GM19035 (cell line): ENCODE data around the gene ARAP3.
A peak's percentile ranks its signal among the peaks of the same experiment; 100 is the strongest.

Source experiments
- ATAC-seq: cut with Tn5 transposase; IDR thresholded peaks from one replicate; pipeline ENCODE4 v1.9.1; 2021; ENCODE audit not compliant: unreplicated experiment

ARAP3 gene

DNA sequence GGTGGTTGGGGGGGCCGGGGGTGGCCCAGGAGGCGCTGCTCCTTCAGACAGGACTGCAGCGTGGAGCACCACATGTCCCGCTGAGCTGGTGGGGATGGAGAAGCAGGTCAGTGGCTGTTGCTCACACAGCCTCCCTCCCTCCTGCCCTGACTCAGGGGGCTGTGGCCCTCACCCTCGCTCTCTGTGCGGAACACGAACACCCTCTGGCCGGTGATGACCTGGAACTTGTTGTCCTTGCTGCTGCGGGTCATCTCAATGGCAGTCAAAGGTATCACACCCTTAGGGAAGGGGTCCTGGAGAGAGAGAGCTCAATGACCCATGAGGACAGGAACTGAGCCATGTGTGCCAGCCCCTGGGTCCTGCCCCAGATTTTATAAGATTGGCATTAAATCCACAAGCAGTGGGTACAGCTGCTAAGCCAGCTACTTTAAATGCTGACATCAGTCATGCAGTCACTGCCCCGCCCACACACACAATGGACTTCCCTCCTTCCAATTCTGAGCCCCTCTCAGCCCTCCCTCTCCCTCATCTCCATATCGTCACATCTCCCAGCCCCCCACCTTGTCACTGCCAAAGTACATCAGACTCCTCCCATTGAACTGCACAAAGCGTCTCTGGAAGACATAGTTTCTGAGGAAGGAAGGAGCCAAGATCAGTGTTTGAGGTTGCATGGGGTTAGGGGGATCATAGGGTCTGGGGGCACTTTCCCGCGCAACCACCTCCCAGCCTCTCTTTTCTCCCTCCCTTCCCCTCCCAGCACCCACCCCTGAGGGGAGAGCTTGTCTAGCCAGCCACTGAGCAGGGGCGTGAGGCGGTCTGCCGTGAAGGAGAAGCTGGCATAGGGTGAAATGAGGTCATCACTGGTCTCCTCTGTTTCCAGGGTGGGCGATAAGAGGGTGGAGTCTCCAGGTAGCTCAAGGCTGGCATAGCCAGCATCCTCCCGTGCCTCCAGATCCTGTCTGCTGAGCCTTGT is 8.9 kb downstream of the ARAP3 start:
- no peak for ATAC-seq

DNA sequence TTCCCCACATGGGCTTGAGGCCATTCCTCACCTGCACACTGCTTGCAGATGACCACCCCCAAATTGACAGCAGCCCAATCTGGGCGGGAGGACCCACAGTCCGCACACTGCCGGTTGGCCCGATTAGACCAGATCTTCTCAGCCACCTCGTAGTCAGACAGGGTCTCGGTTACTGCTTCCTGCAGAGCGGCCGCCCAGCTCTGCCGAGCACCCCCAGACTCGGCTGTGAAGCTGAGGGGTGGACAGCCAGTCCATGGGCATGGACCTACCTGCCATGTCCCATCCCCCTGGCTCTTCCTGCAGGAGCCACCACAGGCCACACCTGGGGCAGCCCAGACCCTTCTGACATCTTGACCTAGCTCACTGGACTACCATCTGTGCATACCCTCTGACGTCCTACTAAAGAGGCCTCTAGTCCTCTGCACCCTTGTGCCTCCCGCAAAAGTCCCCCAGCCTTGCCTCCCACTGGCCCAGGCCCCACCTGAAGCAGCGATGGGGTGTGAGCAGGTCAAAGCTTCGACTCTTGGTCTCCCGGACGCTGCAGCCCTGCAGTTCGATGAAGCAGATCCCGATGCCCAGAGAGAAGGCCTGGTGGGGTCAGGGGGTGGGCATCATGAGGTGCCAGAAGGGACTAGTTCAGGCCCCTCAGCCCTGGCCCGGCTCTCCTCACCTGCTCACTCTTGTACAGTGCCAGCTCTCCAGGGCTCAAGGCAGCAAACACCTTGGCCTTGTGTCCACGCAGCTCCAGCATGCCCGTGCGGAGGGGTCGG is 9.8 kb downstream of the ARAP3 start:
- ATAC-seq = no peak

- ATAC-seq = no peak
Measured at GRCh38 chr5:141669520-141669919, 12.5 kb downstream of the ARAP3 start.

GRCh38 chr5:141668601-141669265 is 13.3 kb downstream of the ARAP3 start:
- ATAC-seq = no peak

DNA sequence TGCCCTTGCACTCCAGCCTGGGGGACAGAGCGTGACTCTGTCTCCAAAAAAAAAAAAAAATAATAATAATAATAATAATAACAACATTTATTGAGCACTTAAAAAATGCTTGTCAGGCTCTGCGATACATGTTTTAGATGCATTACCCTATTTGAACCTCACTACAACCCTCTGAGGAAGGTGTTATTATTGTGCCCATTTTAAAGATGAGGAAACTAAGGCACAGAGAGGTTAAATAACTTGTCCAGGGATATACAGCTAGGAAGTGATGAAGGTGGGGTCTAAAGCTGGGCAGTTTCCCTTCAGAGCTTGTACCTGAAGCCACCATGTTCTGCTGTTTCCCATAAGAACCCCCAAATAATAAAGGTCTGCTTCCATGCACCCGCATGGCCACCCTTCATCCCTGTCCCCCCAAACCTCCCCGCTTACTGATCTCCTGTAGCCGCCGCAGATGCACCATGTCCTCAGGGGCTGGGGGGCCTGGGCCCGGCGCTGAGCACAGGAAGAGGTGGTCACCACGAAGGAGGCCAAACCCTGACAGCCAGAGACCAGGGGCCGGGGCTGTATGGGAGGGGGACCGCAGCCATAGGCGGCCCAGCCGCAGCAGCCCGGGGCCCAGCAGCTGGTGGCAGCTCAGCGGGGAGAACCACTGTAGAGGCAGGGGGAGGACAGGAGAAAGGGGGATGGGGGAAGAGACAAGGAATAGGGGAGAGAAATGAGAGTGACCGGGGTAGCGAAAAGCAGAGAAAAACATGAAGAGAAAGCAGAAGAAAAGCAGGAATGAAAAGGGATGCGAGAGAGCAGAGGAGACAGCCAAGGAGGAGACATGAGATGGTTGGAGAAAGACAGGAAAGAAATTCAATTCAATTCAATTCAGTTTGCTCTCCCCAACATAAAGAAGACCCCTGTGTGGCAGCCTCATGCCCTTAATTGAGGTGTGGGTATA is 15.8 kb downstream of the ARAP3 start:
- ATAC-seq = no peak

DNA sequence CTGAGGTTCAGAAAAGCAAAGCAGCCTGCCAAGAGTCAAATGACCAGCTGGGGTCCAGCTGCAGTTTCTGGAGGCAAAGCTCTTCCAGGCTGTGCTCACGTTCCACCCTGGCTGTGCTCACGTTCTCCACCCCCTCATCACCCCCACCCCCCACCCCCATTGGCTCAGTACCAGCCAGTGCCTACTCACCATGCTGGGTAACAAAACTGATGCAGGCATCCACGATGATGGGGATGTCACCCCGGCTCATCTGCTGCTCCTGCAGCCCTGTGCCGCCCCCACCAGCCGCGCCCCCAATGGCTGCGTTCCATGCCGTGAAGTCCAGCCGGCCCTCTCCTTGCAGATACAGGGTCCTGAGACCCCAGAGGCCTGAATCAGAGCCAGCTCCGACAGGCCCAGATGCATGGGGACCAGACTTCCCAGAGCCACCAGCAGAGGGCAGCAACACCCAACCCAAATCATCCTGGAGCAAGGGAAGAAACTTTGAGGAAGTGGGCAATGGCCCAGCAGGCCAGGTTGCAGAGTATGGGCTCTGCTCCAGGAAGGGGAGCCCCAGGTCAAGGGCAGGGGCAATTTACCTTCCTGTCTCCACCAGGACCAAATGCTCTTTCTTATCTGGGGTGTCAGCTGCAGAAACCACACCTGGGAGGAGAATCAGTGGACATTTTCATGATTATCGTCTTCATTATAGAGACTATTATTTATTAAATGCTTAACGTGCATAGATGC is 17.1 kb downstream of the ARAP3 start:
- ATAC-seq = peak; percentile 94

- ATAC-seq = no peak
Measured at GRCh38 chr5:141663506-141663905, 18.5 kb downstream of the ARAP3 start.

- ATAC-seq = no peak
Measured at GRCh38 chr5:141662028-141662427, 20.0 kb downstream of the ARAP3 start.

DNA sequence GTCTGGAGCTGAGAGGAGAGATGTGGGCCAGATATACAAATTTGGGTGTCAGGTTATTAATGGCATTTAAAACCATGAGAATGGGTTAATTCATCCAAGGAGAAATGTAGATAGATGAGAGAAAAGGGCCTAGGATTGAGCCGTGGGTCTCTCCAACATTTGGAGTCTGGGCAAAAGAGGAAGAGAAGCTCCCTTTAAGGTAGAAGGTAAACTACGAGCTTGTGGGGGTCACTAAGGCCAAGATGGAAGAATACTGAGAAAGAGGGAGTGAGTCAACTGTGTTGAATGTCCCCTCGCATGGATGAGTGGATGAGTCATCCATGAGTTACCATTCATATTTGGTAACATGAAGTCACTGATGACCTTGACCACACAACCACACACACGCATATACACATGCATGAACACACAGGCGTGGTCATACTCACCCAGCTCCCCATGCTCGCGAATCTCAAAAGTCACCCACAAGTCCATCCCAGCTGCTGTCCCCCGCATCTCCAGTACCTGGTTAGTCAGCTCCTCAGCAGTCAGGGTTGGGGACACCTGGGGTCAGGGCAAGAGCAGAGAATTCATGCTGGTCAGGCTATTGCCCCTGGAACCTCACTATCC is 24.0 kb downstream of the ARAP3 start:
- ATAC-seq = peak; percentile 56

GRCh38 chr5:141657404-141657803 is 24.6 kb downstream of the ARAP3 start:
- ATAC-seq = no peak

- ATAC-seq = no peak
Measured at GRCh38 chr5:141656396-141656795, 25.6 kb downstream of the ARAP3 start.

- no peak for ATAC-seq
Measured at GRCh38 chr5:141655020-141655419, 27.0 kb downstream of the ARAP3 start.

DNA sequence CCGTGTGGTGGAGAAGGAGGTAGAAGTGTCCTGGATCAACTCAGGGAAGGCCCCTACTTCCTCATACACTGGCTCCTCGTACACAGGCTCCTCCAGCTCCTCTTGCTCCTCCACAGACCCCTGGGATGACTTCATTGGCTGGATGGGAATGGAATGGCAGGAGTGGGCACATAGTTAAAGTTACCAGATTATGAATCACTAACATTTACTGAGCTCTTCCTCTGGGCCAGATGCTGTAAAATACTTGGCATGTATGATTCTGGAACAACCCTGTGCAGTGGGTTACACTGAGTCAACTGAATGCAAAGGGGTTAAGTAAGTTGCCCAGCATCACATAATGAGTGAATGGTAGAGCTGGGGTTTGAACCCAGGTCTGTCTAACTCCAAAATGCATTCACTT is 27.7 kb downstream of the ARAP3 start:
- no peak for ATAC-seq

DNA sequence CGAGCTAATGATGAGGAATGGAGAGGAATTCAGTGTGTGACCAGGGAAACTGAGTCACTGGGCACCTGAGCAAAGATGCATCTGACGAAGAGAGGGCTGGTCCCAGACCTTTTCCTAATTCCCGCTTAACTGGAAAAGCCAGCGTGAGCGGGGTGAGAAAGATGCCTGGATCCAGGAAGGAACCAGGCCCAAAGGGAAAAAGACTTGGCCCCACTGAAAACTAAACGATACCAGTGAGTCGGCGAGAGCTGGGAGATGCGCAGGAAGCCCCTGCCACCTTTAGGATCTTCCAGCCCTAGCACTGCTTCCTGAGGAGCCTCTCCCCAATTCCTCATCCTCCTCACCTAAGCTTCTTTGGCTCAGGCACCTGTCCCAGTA is 30.3 kb downstream of the ARAP3 start:
- no peak for ATAC-seq

DNA sequence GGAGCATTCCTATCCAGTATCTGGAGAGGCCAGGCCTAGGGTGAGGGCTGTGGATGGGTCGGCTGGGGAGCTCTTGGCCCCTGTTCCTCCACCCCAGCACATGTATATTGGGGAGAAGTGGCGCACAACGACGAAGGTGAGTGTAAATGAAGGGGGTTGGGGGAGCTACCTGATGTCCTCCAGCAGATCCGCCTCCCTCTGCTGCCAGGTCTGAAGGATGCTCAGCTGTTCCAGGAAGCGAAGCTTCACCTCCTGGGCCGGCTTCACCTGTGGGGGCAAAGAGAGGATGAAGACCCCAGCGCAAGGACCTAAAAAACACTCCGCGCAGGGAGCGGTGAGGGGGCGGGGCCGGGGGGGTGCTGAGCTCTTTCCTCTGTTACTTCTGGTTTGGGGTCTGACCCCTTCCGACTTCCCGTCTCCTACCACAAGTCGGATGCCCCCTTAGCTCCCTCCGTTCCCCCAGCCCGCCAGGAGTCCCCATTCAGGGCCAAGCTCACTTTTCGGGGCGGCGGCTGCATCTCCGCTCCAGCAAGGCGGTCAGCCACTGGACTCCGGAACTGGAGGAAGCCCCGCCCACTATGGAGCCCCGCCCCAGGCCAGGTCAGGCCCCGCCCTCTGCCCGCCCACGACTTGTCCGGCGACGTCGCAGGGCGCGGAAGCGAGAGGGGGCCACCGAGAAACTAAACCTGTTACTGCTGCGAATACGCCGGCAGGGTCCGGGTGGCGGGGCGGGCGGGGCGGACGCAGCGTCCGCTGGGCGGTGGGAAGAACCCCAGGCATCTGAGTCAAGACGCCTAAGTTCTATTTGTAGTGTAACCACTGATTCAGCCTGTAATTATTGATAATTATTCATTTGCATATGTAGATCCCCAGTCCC is 30.9 kb downstream of the ARAP3 start, which contains the start of gene FCHSD1:
TSS of gene FCHSD1 (minus strand) at position 568 of the 877 bp plus-strand sequence. CDS start at position 518, 50 bp downstream.
- peak; percentile 97 for ATAC-seq

DNA sequence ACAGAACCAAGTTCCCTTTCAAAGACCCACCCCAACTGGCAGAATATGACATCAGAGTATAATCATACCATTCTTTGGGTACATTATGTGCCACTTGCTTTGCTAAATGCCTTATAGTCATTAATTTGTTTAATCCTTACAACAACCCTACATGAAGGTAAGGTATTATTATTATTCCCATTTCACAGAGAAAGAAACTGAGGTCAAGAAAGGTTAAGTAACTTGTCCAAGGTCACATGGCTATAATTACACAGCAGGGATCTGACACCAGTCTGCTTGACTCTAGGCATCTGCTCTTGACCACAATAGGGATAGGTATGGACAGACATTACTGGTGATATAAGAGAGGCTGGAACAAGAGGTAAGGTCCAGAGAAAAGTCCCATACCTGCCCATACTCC is 32.1 kb downstream of the ARAP3 start:
- no peak for ATAC-seq

DNA sequence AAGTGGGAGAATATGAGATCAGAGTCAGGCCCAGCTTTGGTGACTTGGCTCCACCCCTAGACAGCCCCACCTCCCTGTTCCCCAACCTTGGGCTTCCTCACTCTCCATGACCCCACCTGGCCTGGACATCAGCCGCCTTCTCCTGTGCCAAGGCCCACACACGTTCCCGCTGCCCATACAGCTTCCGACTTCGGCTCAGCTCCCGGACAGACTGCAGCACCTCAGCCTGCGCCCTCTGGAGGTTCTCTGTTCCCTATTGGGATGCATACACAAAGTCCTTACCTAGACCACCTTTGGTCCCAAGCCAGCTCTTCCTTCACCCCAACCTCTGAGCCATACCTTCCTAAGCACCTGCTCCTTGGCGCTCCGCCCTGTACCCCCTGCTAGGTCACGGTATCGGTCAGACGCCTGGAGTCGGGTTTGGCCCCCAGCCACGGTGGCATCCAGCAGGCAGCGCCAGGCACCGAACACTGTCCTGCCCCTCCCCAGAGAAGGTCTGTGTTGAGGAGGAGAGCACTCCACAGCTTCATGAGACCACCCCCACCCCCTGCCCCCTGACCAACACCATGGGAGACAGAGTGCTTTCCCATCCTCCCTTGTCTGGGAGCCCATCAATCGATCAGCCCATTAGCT is 32.9 kb downstream of the ARAP3 start:
- no peak for ATAC-seq

GRCh38 chr5:141647851-141648250 is 34.2 kb downstream of the ARAP3 start:
- no peak for ATAC-seq
